ENCODE results near the gene HORMAD2. TPM values are rescaled to one million over a fixed set of nuclear protein-coding genes. Genes with fewer than 3 reads are reported as not detected.

The HORMAD2 gene
- total and polyA plus RNA-seq, 9 of the 15 experiments (the other 6 are each of a cell fraction or from before 2014, with no cell fraction given), result not detected

DNA sequence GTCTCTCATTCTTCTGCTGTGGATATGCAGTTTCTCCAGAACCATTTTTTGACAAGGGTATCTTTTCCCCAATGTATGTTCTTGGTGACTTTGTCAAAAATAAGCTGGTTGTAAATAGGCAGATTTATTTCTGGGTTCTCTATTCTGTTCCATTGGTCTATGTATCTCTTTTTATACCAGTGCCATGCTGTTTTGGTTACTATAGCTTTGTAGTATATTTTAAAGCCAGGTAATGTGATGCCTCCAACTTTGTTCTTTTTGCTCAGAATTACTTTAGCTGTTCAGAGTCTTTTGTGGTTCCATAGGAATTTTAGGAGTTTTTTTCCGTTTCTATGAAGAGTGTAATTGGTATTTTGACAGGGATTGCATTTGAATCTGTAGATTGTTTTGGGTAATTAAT, 12.4 kb downstream of the HORMAD2 start:
- Histone ChIP-seq H3K36me3 (ENCODE audit: control insufficient read depth, insufficient read depth, low read length) (no peaks in the 10 kb centered on the region), H3K4me1 (replicated peaks in 1 of 2; ENCODE audit: control insufficient read depth in 2 of 2, insufficient read depth in 2 of 2, low read length in 2 of 2) (no peaks in the 10 kb centered on the region; a peak in 1 of 5 replicates), H2AFZ (ENCODE audit: low read depth, low read length) (no peak overlapping the region), H3K79me2 (ENCODE audit: control insufficient read depth, insufficient read depth, low read length) (no peaks in the 10 kb centered on the region), H3K27me3 (ENCODE audit: control insufficient read depth in 2 of 2, insufficient read depth in 2 of 2, low read length in 2 of 2) (no peaks in the 10 kb centered on the region), H3K27ac (ENCODE audit: extremely low read depth, low read depth, low read length) (no peak overlapping the region), H3K9me3 (replicated peaks; ENCODE audit: control insufficient read depth, insufficient read depth, low read depth, low read length) (no peaks in the 10 kb centered on the region; the same call in 1 of the 2 replicates), H4K20me1 (replicated peaks; ENCODE audit: control insufficient read depth, insufficient read depth, low read length) (no peaks in the 10 kb centered on the region), H3K9me1 (ENCODE audit: control insufficient read depth, insufficient read depth, low read length) (no peaks in the 10 kb centered on the region), H3K4me2 (ENCODE audit: insufficient read depth, low read length) (no peak overlapping the region), H3K4me3 (no peak overlapping the region), H3K9ac (ENCODE audit: insufficient read depth in 1 of 2, low read depth in 2 of 2, low read length in 2 of 2) (no peak overlapping the region)
- FAIRE-seq (no peak), ATAC-seq (no peak), DNase-seq (ENCODE audit: extremely low read depth in 1 of 4, low spot score in 3 of 4) (no peak)
- TF ChIP-seq RBM25 (IDR thresholded peaks at IDR 0.05; ENCODE audit: low read depth, low read length, severe bottlenecking), result peak; percentile 46
- no peak for TF ChIP-seq NR2C2 (CRISPR knock-in tag; IDR thresholded peaks at IDR 0.05)
- no peak for TF ChIP-seq NR2C2 (tag; IDR thresholded peaks at IDR 0.05)
- intact Hi-C loops (cut with micrococcal nuclease) (no loop called here), in situ Hi-C loops (cut with MboI) (loop anchor here (25.0 kb wide), 1 partner anchor 405 kb away; no protein-coding TSS in a partner anchor)
- ChIA-PET CTCF (ENCODE audit: low intra/inter-chr PET ratio) (no interaction called here), POLR2A (interaction anchor here (0.8 kb wide), 1 partner anchor 453 kb away, joined by 3 read pairs; no protein-coding TSS in a partner anchor)
- no TSS peak for BruUV-seq (replicated peaks)
- 0% methylated on average over 1 of the region's 1 CpG for WGBS (ENCODE audit: insufficient coverage, low coverage, missing lambda C conversion rate)

DNA sequence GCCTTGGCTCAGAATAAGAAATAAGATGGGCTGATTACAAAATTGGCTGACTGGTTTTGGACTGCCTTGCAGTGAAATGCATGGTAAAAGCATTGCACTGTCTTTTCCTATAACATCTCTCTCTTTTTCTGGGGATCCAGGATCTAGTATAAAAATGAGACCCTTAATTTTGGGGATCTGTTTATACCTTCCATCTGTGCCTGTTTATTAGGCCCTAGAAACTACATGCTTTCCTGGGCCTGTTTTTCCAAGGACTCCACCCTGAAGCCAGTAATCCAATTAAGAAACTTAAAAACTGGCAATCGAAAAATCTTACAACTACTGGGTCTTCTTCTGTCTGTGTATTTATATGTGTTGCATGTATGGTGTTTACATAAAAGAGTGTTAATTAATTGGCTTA, 14.5 kb downstream of the HORMAD2 start:
- no peaks in the 10 kb centered on the region for H3K9me1 ChIP-seq (ENCODE audit: control insufficient read depth, insufficient read depth, low read length)
- H3K27ac ChIP-seq (ENCODE audit: extremely low read depth, low read depth, low read length), result no peak overlapping the region
- intact Hi-C loops (cut with micrococcal nuclease) (no loop called here), in situ Hi-C loops (cut with MboI) (loop anchor here (25.0 kb wide), 1 partner anchor 408 kb away; no protein-coding TSS in a partner anchor)
- H3K36me3 ChIP-seq (ENCODE audit: control insufficient read depth, insufficient read depth, low read length), result no peaks in the 10 kb centered on the region
- CTCF ChIA-PET (ENCODE audit: low intra/inter-chr PET ratio), result no interaction called here
- no peak overlapping the region for H3K4me2 ChIP-seq (ENCODE audit: insufficient read depth, low read length)
- no peaks in the 10 kb centered on the region; a peak in 1 of 5 replicates for H3K4me1 ChIP-seq (replicated peaks in 1 of 2; ENCODE audit: control insufficient read depth in 2 of 2, insufficient read depth in 2 of 2, low read length in 2 of 2)
- no peak overlapping the region for H3K9ac ChIP-seq (ENCODE audit: insufficient read depth in 1 of 2, low read depth in 2 of 2, low read length in 2 of 2)
- DNase-seq (ENCODE audit: extremely low read depth in 1 of 4, low spot score in 3 of 4) (no peak), ATAC-seq (no peak), FAIRE-seq (no peak)
- WGBS (ENCODE audit: insufficient coverage, low coverage, missing lambda C conversion rate), result 0% methylated on average over 1 of the region's 1 CpG
- H2AFZ ChIP-seq (ENCODE audit: low read depth, low read length), result no peak overlapping the region
- H3K9me3 ChIP-seq (replicated peaks; ENCODE audit: control insufficient read depth, insufficient read depth, low read depth, low read length), result no peaks in the 10 kb centered on the region; the same call in 1 of the 2 replicates
- POLR2A ChIA-PET, result no interaction called here
- no peaks in the 10 kb centered on the region for H4K20me1 ChIP-seq (replicated peaks; ENCODE audit: control insufficient read depth, insufficient read depth, low read length)
- no peaks in the 10 kb centered on the region for H3K27me3 ChIP-seq (ENCODE audit: control insufficient read depth in 2 of 2, insufficient read depth in 2 of 2, low read length in 2 of 2)
- no peak overlapping the region for H3K4me3 ChIP-seq
- no peaks in the 10 kb centered on the region for H3K79me2 ChIP-seq (ENCODE audit: control insufficient read depth, insufficient read depth, low read length)
- no TSS peak for BruUV-seq (replicated peaks)
- TF ChIP-seq CBX3 (IDR thresholded peaks at IDR 0.05; ENCODE audit: borderline replicate concordance in 1 of 2, low read length in 2 of 2) (0 out of 3 replicates have a peak, but pooled peaks of 1 of the 2 experiments have one; percentile 43), NCOA2 (IDR thresholded peaks at IDR 0.05; ENCODE audit: partially characterized antibody in 2 of 2) (no peak), EP400 (IDR thresholded peaks at IDR 0.05) (no peak), KLF1 (tag; IDR thresholded peaks at IDR 0.05) (no peak), ZNF445 (CRISPR knock-in tag; IDR thresholded peaks at IDR 0.05; ENCODE audit: low read depth) (0 out of 2 replicates have a peak, but pooled peaks have one; percentile 36), CBX5 (IDR thresholded peaks at IDR 0.05; ENCODE audit: borderline replicate concordance, low read depth) (no peak), NCOA6 (IDR thresholded peaks at IDR 0.05) (no peak), RFX7 (CRISPR knock-in tag; IDR thresholded peaks at IDR 0.05) (no peak), ZFP36 (IDR thresholded peaks at IDR 0.05; ENCODE audit: low read depth, low read length, partially characterized antibody) (peak; percentile 76)
- TF ChIP-seq, protein P1, sequence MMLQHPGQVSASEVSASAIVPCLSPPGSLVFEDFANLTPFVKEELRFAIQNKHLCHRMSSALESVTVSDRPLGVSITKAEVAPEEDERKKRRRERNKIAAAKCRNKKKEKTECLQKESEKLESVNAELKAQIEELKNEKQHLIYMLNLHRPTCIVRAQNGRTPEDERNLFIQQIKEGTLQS (IDR thresholded peaks at IDR 0.05), result no peak
- TF ChIP-seq, protein P1 (CRISPR knock-in tag; conservative IDR thresholded peaks at IDR 0.05), result no peak
- TF ChIP-seq, protein P2, sequence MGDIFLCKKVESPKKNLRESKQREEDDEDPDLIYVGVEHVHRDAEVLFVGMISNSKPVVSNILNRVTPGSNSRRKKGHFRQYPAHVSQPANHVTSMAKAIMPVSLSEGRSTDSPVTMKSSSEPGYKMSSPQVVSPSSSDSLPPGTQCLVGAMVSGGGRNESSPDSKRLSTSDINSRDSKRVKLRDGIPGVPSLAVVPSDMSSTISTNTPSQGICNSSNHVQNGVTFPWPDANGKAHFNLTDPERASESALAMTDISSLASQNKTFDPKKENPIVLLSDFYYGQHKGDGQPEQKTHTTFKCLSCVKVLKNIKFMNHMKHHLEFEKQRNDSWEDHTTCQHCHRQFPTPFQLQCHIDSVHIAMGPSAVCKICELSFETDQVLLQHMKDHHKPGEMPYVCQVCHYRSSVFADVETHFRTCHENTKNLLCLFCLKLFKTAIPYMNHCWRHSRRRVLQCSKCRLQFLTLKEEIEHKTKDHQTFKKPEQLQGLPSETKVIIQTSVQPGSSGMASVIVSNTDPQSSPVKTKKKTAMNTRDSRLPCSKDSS (IDR thresholded peaks at IDR 0.05; ENCODE audit: low read depth, partially characterized antibody), result peak; percentile 32
